A673 (cell line): ENCODE data around the gene INSR. TPM values are rescaled to one million over a fixed set of nuclear protein-coding genes. Genes with fewer than 3 reads are reported as not detected.

Experiments
- BruUV-seq: library from RNA; stranded (reverse); fragments of 400-500 nt; replicated peaks from 2 replicates; lab custom pipeline; 2021; lab: Mats Ljungman, UMichigan
- CTCF ChIA-PET: fragments of 300-600 bp; sonication (Branson Sonifier 250); formaldehyde crosslinking; loops from one replicate; lab custom pipeline; 2022; ENCODE audit warnings: antibody characterized with exemption; lab: Charles Lee
- POLR2A ChIA-PET: fragments of 300-600 bp; sonication (Branson Sonifier 250); formaldehyde crosslinking; loops from one replicate; lab custom pipeline; 2022; ENCODE audit warnings: antibody characterized with exemption; ENCODE audit not compliant: low non-redundant PET; lab: Charles Lee
- DNase-seq: peaks from one replicate; pipeline ENCODE4 v3.0.0-alpha.2; 2015; ENCODE audit warnings: low spot score
- H3K27ac ChIP-seq: fragments of 200-600 bp; sonication (generic); 2 replicates; pipeline ENCODE4 v1.5.1; 2016; ENCODE audit warnings: mixed run types, low read depth, mild to moderate bottlenecking, mixed read lengths, antibody characterized with exemption, low read length; ENCODE audit not compliant: poor library complexity, severe bottlenecking
- H3K27me3 ChIP-seq: fragments of 200-600 bp; sonication (generic); replicated peaks from 2 replicates; pipeline ENCODE4 v1.6.1; 2017; ENCODE audit warnings: mixed run types, low read depth, mild to moderate bottlenecking, mixed read lengths, antibody characterized with exemption, low read length; ENCODE audit not compliant: insufficient read depth, poor library complexity
- H3K36me3 ChIP-seq: fragments of 200-600 bp; sonication (generic); 2 replicates; pipeline ENCODE4 v1.6.1; 2016; ENCODE audit warnings: mixed run types, mild to moderate bottlenecking, mixed read lengths, antibody characterized with exemption, low read length; ENCODE audit not compliant: insufficient read depth, poor library complexity, severe bottlenecking
- H3K4me1 ChIP-seq: fragments of 200-600 bp; sonication (generic); 2 replicates; pipeline ENCODE4 v1.6.1; 2017; ENCODE audit warnings: mixed run types, mild to moderate bottlenecking, mixed read lengths, antibody characterized with exemption, low read length; ENCODE audit not compliant: insufficient read depth, poor library complexity, severe bottlenecking
- H3K4me3 ChIP-seq: fragments of 200-600 bp; sonication (generic); 2 replicates; pipeline ENCODE4 v1.5.1; 2016; ENCODE audit warnings: low read depth, mixed run types, mild to moderate bottlenecking, mixed read lengths, low read length; ENCODE audit not compliant: poor library complexity, severe bottlenecking
- H3K9me3 ChIP-seq: fragments of 200-600 bp; sonication (generic); 2 replicates; pipeline ENCODE4 v1.6.1; 2016; ENCODE audit warnings: mixed run types, low read depth, mild to moderate bottlenecking, mixed read lengths, antibody characterized with exemption, low read length; ENCODE audit not compliant: poor library complexity, severe bottlenecking
- CTCF ChIP-seq: fragments of 300-800, 200-600 bp; sonication (generic); conservative IDR thresholded peaks from 2 replicates; pipeline ENCODE4 v1.5.1; 2017; ENCODE audit warnings: low read depth, mild to moderate bottlenecking, antibody characterized with exemption, low read length, moderate library complexity, mixed read lengths
- EZH2 ChIP-seq: fragments of 200-600 bp; sonication (generic); IDR thresholded peaks from 2 replicates; pipeline ENCODE4 v1.6.1; 2017; ENCODE audit warnings: borderline replicate concordance, low read depth, mild to moderate bottlenecking, mixed read lengths, antibody characterized with exemption, low read length; ENCODE audit not compliant: poor library complexity, severe bottlenecking
- intact Hi-C: fragments of 100-400 bp; cut with micrococcal nuclease; formaldehyde crosslinking; loops from one replicate; pipeline ENCODE4 v1.10.0; 2022; ENCODE audit not compliant: unreplicated experiment
- total RNA-seq: library from RNA; stranded (reverse); gene quantifications from 2 replicates; pipeline ENCODE4 v1.2.3, GENCODE V29; 2021

INSR gene
- total RNA-seq, 1 experiment from 2014 or later: 12.9 TPM

- no TSS peak for BruUV-seq
- H3K4me1 ChIP-seq: no peaks in the 10 kb centered on the region
- no peak overlapping the region for H3K27ac ChIP-seq
- peaks cover 9% of the 10 kb centered on the region for H3K36me3 ChIP-seq
- TF ChIP-seq EZH2 (no peak), CTCF (no peak)
- no peaks in the 10 kb centered on the region for H3K27me3 ChIP-seq
- ChIA-PET POLR2A (interaction anchor here (0.7 kb wide), 1 partner anchor 8 kb away, joined by 6 read pairs; no protein-coding TSS in a partner anchor), CTCF (no interaction called here)
- DNase-seq: no peak
- peaks cover 8% of the 10 kb centered on the region for H3K9me3 ChIP-seq
- intact Hi-C loops: no loop called here
- no peak overlapping the region for H3K4me3 ChIP-seq
Observed at GRCh38 chr19:7124782-7125181, 169.4 kb downstream of the INSR start.

GRCh38 chr19:7122701-7123100 is 171.5 kb downstream of the INSR start:
- POLR2A ChIA-PET: no interaction called here
- no TSS peak for BruUV-seq
- TF ChIP-seq CTCF (no peak), EZH2 (no peak)
- no peak overlapping the region for H3K27ac ChIP-seq
- no peak overlapping the region for H3K4me3 ChIP-seq
- no peak for DNase-seq
- H3K27me3 ChIP-seq: no peaks in the 10 kb centered on the region
- intact Hi-C loops: no loop called here
- H3K4me1 ChIP-seq: no peaks in the 10 kb centered on the region
- H3K9me3 ChIP-seq: peaks cover 8% of the 10 kb centered on the region
- peaks cover 9% of the 10 kb centered on the region for H3K36me3 ChIP-seq
- CTCF ChIA-PET: interaction anchor here (0.5 kb wide), 1 partner anchor 262 kb away, joined by 3 read pairs; no protein-coding TSS in a partner anchor

- Histone ChIP-seq H3K9me3 (no peaks in the 10 kb centered on the region), H3K36me3 (no peaks in the 10 kb centered on the region), H3K4me3 (no peak overlapping the region), H3K4me1 (no peaks in the 10 kb centered on the region), H3K27ac (no peak overlapping the region), H3K27me3 (no peaks in the 10 kb centered on the region)
- intact Hi-C loops: no loop called here
- TF ChIP-seq CTCF: no peak
- TF ChIP-seq EZH2: no peak
- no peak for DNase-seq
- CTCF ChIA-PET: no interaction called here
- no TSS peak for BruUV-seq
- POLR2A ChIA-PET: no interaction called here
Observed at GRCh38 chr19:7120499-7120898, 173.7 kb downstream of the INSR start.
